RWPE1 (cell line): ENCODE data around the gene LSM5.
"Not testable (repeated sequence)": the region's sequence is repeated elsewhere in the genome, so short reads cannot be mapped to it uniquely, and the experiment has no call there.

Source experiments
- CTCF ChIA-PET: fragments of 350-600 bp; sonication (Branson Sonifier 250); formaldehyde crosslinking; extraction: SDS; loops from one replicate; lab custom pipeline; 2021; lab: Yijun Ruan, JAX
- POLR2A ChIA-PET: fragments of 400-600 bp; formaldehyde crosslinking; extraction: SDS; loops from one replicate; lab custom pipeline; 2020; ENCODE audit warnings: antibody characterized with exemption; ENCODE audit not compliant: low non-redundant PET; lab: Yijun Ruan, JAX
- DNase-seq: peaks from one replicate; pipeline ENCODE4 v3.0.0; 2012; ENCODE audit warnings: low spot score
- H3K27ac ChIP-seq: fragments of 450-650 bp; 2 replicates; pipeline ENCODE4 v1.5.1; 2017
- CTCF ChIP-seq: fragments of 450-650 bp; conservative IDR thresholded peaks from 2 replicates; pipeline ENCODE4 v1.5.1; 2017; ENCODE audit warnings: low read depth, mild to moderate bottlenecking

LSM5 gene

DNA sequence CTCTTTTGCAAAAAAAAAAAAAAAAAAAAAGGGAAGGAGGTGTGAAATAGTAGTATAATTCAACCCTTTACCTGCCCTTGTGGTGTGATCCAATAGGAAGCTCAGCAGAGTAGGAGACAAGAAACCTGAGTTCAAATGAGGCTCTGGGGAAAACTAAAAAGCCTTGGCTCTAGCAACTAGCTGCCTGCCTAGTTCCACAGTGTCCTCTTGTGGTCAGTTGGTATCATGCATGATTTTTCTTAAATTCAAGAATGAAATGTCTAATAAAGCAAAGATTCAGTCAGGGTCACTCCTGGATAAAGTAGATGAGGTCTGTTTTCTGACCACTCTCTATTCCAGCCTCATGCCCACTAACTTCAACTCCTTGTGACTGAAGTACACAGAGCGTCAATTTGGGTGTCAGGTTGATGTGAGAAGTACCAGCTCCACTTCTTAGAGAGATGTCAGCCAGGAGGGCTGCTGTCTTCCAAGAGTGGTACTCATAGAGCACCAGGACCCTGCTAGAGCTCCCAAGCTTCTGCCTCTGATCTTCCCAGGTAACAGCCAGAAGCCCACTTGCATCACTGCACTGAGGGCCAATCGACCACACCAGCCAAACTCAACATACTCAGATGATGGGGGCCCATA lies 10.5 kb downstream of the LSM5 start:
- ChIA-PET POLR2A (interaction anchor here (0.9 kb wide), 1 partner anchor 110 kb away, joined by 3 read pairs; no protein-coding TSS in a partner anchor), CTCF (interaction anchor here (0.5 to 1.7 kb wide), 9 partner anchors 9 to 275 kb away, joined by 3 to 16 read pairs (median 3); no protein-coding TSS in a partner anchor)
- no peak overlapping the region for H3K27ac ChIP-seq
- peak; percentile 55 for DNase-seq
- TF ChIP-seq CTCF = peak; percentile 95

- DNase-seq = no peak
- ChIA-PET CTCF (no interaction called here), POLR2A (no interaction called here)
- H3K27ac ChIP-seq = no peak overlapping the region
- TF ChIP-seq CTCF = no peak
These were observed 12.6 kb downstream of the LSM5 start for GRCh38 chr7:32477649-32477980.

GRCh38 chr7:32476816-32477648 lies 13.1 kb downstream of the LSM5 start:
- no peak overlapping the region for H3K27ac ChIP-seq
- no peak for TF ChIP-seq CTCF
- ChIA-PET POLR2A (no interaction called here), CTCF (no interaction called here)
- DNase-seq = peak; percentile 31

- no peak for TF ChIP-seq CTCF
- DNase-seq = no peak
- ChIA-PET POLR2A (no interaction called here), CTCF (no interaction called here)
- H3K27ac ChIP-seq = no peak overlapping the region
These were observed 16.2 kb downstream of the LSM5 start for GRCh38 chr7:32474008-32474407.

DNA sequence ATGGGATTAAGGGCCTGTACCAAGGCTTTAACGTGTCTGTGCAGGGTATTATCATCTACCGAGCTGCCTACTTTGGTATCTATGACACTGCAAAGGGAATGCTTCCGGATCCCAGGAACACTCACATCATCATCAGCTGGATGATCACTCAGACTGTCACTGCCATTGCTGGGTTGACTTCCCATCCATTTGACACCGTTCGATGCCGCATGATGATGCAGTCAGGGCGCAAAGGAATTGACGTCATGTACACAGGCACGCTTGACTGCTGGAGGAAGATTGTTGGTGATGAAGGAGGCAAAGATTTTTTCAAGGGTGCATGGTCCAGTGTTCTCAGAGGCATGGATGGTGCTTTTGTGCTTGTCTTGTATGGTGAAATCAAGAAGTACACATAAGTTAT lies 18.2 kb downstream of the LSM5 start:
- no peak for DNase-seq
- no peak overlapping the region for H3K27ac ChIP-seq
- TF ChIP-seq CTCF = no peak
- ChIA-PET CTCF (no interaction called here), POLR2A (no interaction called here)

GRCh38 chr7:32470871-32471270 lies 19.3 kb downstream of the LSM5 start:
- CTCF ChIA-PET = no interaction called here
- POLR2A ChIA-PET = no interaction called here
- H3K27ac ChIP-seq = no peak overlapping the region
- TF ChIP-seq CTCF = no peak
- DNase-seq = no peak

- H3K27ac ChIP-seq, DNase-seq, POLR2A ChIA-PET, CTCF ChIA-PET: not testable (repeated sequence)
These were observed 20.2 kb downstream of the LSM5 start for GRCh38 chr7:32470004-32470403.

- H3K27ac ChIP-seq, CTCF ChIA-PET, DNase-seq, POLR2A ChIA-PET: not testable (repeated sequence)
These were observed 25.4 kb downstream of the LSM5 start for GRCh38 chr7:32464641-32465416.
